ENCODE measurements around the gene DDRGK1.

Gene DDRGK1

GRCh38 chr20:3247638-3248037 lies 43.2 kb upstream of the DDRGK1 start:
- intact Hi-C loops (cut with DNase I; ENCODE audit: low total_unique reads), result no loop called here
- no peak for DNase-seq
- no peaks in the 10 kb centered on the region for H3K9me3 ChIP-seq
- no peak overlapping the region for H3K4me3 ChIP-seq
- H3K27me3 ChIP-seq, result peaks cover 0 to 11% of the 10 kb centered on the region in 2 donors
- TF ChIP-seq CTCF (IDR thresholded peaks at IDR 0.05), result no peak
- H3K27ac ChIP-seq, result no peak overlapping the region
- peaks cover 0 to 22% (median 17%) of the 10 kb centered on the region in 4 donors for H3K4me1 ChIP-seq
- H3K36me3 ChIP-seq, result peaks cover 15 to 19% (median 19%) of the 10 kb centered on the region in 3 donors

GRCh38 chr20:3246682-3247081 lies 42.2 kb upstream of the DDRGK1 start:
- no peak for TF ChIP-seq CTCF (IDR thresholded peaks at IDR 0.05)

DNA sequence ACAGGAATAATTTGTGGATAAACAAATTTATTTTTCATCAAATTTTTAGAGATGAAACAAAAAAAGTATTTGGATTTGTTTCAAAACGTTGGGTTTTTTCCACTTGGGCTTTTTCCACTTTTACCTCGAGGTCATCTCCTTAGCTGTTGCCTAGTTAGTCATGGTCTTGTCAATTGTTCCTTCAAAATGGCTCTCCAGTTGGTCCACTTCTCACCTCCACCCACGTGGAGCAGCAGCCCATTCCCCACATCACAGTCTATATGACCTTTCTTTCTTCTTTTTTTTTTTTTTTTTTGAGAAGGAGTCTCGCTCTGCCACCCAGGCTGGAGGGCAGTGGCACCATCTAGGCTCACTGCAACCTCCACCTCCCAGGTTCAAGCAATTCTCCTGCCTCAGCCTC lies 41.2 kb upstream of the DDRGK1 start:
- peaks cover 0 to 20% of the 10 kb centered on the region in 2 donors for H3K27me3 ChIP-seq
- H3K9me3 ChIP-seq, result no peaks in the 10 kb centered on the region
- no peak overlapping the region for H3K27ac ChIP-seq
- H3K4me3 ChIP-seq, result no peak overlapping the region
- TF ChIP-seq CTCF (IDR thresholded peaks at IDR 0.05), result no peak
- no peak for DNase-seq
- H3K36me3 ChIP-seq, result peaks cover under 1 to 3% (median 1%) of the 10 kb centered on the region in 3 donors
- intact Hi-C loops (cut with DNase I; ENCODE audit: low total_unique reads), result no loop called here
- H3K4me1 ChIP-seq, result peaks cover 0 to 22% (median 17%) of the 10 kb centered on the region in 4 donors

More at GRCh38 chr20:3246682-3247081, 42.2 kb upstream of the DDRGK1 start:
- H3K9me3 ChIP-seq, result no peaks in the 10 kb centered on the region
- H3K36me3 ChIP-seq, result peaks cover 10 to 11% (median 10%) of the 10 kb centered on the region in 3 donors
- peaks cover 0 to 22% (median 17%) of the 10 kb centered on the region in 4 donors for H3K4me1 ChIP-seq
- intact Hi-C loops (cut with DNase I; ENCODE audit: low total_unique reads), result no loop called here
- no peak overlapping the region for H3K4me3 ChIP-seq
- peaks cover 0 to 11% of the 10 kb centered on the region in 2 donors for H3K27me3 ChIP-seq
- no peak overlapping the region for H3K27ac ChIP-seq
- no peak for DNase-seq

- H3K27ac ChIP-seq, result no peak overlapping the region
- intact Hi-C loops (cut with DNase I; ENCODE audit: low total_unique reads), result no loop called here
- H3K27me3 ChIP-seq, result peaks cover 0 to 25% of the 10 kb centered on the region in 2 donors
These were observed 40.7 kb upstream of the DDRGK1 start for GRCh38 chr20:3245156-3245555.

DNA sequence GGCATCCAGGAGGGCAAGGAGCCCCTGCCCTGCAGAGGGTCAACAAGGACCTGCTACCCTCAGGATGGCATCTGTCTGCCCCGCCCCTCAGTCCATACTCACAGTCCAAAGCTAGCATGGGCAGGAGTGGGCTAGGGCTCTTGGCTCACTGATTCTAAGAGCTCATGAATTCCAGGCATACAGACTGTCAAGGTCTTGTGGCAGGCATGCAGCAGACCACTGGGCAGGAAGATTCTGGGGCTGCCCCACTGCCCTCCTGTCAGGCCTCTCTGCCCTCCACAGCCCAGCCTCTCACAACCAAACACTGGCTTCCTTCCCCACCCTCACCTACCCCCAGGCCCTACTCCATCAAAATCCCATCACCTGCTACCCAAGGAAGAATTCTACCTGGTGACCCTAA lies 40.1 kb upstream of the DDRGK1 start:
- TF ChIP-seq CTCF (IDR thresholded peaks at IDR 0.05), result no peak
- no peak for DNase-seq
- no peak overlapping the region for H3K27ac ChIP-seq
- H3K4me3 ChIP-seq, result no peak overlapping the region
- H3K9me3 ChIP-seq, result no peaks in the 10 kb centered on the region
- peaks cover 0 to 28% (median 21%) of the 10 kb centered on the region in 4 donors for H3K4me1 ChIP-seq
- no peaks in the 10 kb centered on the region for H3K36me3 ChIP-seq
- peaks cover 0 to 31% of the 10 kb centered on the region in 2 donors for H3K27me3 ChIP-seq
- intact Hi-C loops (cut with DNase I; ENCODE audit: low total_unique reads), result no loop called here

More at GRCh38 chr20:3245156-3245555, 40.7 kb upstream of the DDRGK1 start:
- H3K36me3 ChIP-seq, result no peaks in the 10 kb centered on the region
- H3K4me3 ChIP-seq, result no peak overlapping the region
- no peak for TF ChIP-seq CTCF (IDR thresholded peaks at IDR 0.05)
- H3K9me3 ChIP-seq, result no peaks in the 10 kb centered on the region
- DNase-seq, result no peak
- H3K4me1 ChIP-seq, result peaks cover 0 to 22% (median 17%) of the 10 kb centered on the region in 4 donors

Measured in tibial artery (tissue), 4 donors.